Activated CD8-positive, alpha-beta memory T cell treated with anti-CD3 and anti-CD28 coated beads, Interleukin-2, amount 50 U/mL, for 4 hours (primary cell): Measurements from ENCODE around the gene EMP2.
"Not testable (repeated sequence)": the region's sequence is repeated elsewhere in the genome, so short reads cannot be mapped to it uniquely, and the experiment has no call there.

ENCODE experiments used
- DNase-seq: peaks from one replicate; pipeline ENCODE4 v3.0.0-alpha.2; 2020

EMP2 gene

GRCh38 chr16:10519297-10519696 is 61.1 kb downstream of the EMP2 start:
- DNase-seq = no peak

DNA sequence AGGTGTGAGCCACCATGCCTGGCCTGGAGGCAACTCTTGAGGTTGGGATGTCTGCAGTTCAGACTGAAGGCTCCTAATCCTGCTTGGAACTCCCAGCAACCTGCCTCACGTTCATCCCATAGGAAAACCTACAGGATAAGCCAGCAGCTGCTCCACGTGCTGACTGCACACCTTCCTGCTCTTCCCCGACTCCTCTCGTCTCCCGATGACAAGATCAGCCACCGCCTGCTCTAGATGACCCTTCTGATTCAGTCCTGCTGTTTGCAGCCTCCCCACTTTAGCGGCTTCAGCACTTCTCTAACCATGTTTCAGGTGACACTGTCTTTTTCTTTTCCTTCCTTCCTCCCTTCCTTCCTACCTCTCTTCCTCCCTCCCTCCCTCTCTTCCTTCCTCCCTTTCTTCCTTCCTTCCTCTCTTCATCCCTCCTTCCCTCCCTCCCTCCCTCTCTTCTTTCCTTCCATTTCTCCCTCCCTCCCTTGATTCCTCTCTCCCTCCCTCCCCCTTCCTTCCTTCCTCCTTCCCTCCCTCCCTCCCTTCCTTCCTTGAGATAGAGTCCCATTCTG is 61.8 kb downstream of the EMP2 start:
- no peak for DNase-seq

- DNase-seq = no peak
These were observed 62.5 kb downstream of the EMP2 start for GRCh38 chr16:10517868-10518267.

GRCh38 chr16:10514369-10515055 is 65.9 kb downstream of the EMP2 start:
- DNase-seq = peak; percentile 33

DNA sequence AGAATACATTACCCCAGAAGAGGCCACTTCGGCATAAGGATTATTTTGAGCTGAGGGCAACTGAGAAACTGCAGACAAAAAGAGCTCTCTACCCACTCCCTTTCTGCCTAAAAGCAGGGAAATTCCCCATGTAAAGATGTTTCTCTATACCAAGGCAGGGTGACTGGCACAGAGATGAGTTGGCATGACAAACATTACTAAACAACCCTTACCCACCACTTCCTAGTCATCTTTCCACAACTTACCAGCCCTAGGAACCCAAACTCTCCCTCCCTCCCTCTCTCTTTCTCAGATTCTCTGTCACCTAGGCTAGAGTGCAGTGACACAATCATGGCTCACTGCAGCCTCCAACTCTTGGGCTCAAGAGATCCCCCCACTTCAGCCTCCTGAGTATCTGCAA is 68.6 kb downstream of the EMP2 start:
- no peak for DNase-seq

GRCh38 chr16:10510279-10510678 is 70.1 kb downstream of the EMP2 start:
- no peak for DNase-seq

DNA sequence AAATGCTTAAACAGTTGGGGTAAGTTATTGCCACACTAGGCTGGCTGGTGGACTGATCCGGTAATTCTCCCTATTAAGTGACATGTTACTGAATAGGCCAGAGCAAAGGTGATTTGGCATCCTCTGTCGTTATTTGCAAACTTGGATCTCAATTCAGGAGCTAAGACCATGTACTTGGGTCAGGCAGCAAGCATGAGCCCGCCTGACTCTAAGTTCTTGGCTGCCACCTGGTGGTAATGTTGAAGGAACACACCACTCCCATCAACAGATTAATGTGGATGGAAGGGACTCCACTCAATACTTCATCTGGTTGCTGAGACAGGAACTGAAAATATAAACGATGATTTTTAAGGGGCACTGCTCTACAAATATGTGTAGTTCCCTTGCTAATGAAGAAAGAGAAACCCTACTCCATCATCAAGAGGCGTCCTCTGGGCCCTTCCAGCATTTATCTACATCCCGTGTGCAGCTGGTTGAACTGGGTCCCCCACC is 70.8 kb downstream of the EMP2 start:
- DNase-seq = peak; percentile 55

DNA sequence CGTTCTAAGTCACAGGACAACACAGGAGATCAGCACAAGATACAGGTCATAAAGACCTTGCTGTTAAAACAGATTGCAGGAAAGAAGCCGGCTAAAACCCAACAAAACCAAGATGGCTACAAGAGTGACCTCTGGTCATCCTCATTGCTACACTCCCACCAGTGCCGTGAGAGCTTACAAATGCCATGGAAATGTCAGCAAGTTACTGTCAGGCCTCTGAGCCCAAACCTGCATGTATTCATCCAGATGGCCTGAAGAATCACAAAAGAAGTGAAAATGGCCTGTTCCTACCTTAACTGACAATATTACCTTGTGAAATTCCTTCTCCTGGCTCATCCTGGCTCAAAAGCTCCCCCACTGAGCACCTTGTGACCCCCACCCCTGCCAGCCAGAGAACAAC is 75.1 kb downstream of the EMP2 start:
- DNase-seq = not testable (repeated sequence)

DNA sequence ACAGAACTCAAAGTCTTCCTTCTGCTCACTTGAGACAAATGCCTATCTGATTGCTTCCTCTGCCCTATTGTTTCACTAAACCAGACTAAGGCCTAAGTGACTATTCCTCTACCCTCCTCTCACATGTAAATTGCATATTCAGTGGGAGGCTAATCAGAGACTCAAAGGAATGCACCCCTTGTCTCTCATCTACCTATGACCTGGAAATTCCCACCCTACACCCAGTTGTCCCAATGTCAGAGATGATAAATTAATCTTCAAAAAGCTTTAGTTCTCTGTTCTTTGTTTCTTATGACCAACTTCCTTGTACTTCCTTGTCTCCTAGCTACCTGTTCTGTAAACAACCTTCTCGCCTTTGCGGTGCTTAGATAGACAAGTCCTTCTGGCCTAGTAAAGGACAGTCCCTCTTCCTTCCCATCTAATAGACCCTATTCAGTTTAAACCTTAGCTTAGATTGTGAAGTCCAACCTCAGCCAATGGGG is 76.0 kb downstream of the EMP2 start:
- DNase-seq = no peak

DNA sequence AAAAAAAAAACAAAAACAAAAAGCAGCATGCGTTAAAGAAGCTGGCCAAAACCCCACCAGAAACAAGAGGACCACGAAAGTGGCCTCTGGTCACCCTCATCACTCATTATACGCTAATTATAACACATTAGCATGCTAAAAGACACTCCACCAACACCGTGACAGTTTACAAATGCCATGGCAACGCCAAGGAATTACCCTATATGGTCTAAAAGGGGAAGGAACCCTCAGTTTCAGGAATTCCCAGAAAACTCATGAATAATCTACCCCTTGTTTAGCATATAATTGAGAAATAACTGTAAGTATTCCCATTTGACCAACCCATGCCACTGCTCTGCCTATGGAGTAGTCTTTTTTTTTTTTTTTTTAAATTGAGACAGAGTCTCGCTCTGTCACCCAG is 77.6 kb downstream of the EMP2 start:
- no peak for DNase-seq

DNA sequence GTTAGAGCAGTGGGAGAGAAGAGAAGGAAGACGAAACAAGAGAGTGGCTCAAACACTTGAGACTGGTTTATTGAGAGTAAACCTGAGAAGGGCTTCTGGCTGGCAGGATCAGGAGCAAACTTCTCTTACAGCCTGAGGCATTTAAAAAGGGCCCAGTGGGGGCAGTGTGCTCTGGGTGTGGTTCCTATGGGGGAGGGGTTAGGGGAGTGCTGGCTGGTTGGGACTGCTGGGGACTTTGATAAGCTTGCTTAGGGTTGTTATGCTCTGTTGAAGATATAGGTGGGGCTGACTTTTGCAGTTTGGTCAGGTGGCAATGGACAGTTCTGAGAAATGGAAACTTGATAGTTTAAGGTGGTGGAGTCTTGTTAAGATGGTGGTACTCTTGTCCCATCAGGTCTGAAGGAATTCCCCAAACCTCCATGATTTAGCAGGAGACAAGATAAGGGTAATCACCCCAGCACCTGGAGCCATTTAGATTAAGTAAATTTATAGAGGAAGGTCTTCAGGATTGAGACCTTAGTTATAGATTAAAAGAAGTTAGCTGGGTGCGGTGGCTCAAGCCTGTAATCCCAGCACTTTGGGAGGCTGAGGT is 79.3 kb downstream of the EMP2 start:
- DNase-seq = no peak

- no peak for DNase-seq
These were observed 79.8 kb downstream of the EMP2 start for GRCh38 chr16:10500582-10500981.

DNA sequence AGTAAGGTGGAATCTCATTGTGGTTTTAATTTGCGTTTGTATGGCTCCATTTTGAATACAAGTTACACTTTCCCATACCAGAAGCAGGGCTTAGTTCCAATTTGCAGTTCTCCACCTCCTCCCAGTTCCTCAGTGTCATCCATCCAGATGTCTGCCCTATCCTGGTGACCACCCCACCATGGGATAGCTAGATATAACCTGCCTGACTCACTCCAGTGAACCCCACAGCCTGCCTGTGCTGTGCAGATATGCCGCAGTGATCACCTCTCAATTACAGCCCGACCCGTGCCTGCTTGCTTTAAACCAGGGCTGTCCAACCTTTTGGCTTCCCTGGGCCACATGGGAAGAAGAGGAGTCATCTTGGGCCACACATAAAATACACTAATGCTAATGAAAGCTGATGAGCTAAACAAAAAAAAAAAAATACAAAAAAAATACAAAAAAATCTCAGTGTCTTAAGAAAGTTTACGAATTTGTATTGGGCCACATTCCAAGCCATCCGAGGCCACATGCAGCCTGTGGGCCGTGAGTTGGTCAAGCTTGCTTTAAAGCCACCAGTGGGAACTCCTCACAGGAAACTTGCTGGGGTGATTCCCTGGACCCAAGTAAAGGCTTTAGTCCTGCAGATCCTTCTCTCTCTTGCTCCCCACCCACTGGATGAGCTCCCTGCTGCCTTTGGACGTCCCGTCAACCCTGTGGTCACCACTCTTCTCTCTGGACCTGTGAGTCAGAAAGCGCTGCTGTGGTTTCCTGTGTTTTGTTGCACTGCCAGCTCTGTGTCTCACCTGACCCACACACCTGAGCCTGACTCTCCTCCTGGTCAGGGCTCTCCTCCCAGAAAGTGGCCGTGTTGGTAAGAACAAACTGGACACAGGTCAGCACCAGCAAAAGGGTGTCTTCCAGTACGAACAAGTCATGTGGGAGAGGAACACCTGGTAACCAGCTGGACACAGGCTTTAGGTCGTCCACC is 83.0 kb downstream of the EMP2 start:
- DNase-seq = no peak

DNA sequence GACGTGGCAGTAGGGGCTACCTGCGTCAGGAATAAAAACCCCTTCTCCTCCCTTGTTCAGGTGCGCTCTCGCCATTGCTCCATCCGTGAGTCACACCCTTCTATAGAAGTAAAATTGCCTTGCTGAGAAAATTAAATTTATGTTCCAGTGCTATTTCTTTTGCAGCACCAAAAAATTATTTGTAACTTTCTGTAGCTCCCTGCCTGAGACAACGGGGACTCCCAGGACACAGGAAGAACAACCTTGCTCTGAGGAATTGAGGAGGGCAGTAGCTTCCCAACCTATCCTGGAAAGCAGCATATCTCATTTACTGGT is 85.4 kb downstream of the EMP2 start:
- no peak for DNase-seq

- DNase-seq = no peak
These were observed 85.9 kb downstream of the EMP2 start for GRCh38 chr16:10494343-10495030.

DNA sequence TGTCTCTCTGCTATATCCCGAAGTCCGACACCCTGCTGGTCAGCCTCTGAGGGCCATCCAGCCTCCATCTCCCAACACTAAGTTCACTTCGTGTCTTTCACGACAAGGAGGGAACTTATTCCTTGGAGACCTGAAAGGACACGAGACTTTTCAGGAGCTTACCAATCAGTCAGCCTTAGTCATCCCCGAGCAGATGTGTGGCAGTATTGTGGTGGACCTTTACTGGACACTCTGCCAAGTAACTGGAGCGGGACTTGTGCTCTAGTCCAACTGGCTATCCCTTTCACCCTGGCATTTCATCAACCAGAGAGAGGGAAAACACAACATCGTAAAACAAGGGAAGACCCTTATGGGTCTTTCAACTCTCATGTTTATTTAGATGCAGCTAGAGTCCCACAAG is 87.1 kb downstream of the EMP2 start:
- no peak for DNase-seq

GRCh38 chr16:10490141-10490540 is 90.3 kb downstream of the EMP2 start:
- no peak for DNase-seq

DNA sequence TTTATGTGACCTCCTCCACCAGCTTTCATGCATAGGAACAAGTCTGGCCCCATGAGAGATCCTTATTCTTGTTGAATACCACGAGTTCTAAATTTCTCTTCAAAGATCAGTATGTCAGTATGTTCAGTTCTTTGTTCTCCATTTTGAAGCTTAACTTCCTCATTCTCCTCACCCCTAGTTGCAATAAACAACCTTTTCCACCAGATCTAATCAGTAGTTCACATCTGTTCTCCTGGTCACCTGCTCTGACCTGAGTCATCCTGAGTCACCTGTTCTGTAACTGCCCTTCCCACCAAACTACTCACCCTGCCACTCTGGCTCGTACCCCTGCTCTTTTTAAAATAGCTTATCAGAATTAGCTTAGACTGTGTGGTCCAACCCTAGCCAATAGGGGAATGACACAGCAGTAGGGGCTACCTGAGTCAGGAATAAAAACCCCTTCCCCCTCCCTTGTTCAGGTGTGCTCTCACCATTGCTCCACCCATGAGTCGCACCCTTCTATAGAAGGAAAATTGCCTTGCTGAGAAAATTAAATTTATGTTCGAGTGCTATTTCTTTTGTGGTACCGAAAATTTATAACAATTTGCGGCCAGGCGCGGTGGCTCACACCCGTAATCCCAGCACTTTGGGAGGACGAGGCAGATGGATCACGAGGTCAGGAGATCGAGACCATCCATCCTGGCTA is 94.6 kb downstream of the EMP2 start:
- no peak for DNase-seq

DNA sequence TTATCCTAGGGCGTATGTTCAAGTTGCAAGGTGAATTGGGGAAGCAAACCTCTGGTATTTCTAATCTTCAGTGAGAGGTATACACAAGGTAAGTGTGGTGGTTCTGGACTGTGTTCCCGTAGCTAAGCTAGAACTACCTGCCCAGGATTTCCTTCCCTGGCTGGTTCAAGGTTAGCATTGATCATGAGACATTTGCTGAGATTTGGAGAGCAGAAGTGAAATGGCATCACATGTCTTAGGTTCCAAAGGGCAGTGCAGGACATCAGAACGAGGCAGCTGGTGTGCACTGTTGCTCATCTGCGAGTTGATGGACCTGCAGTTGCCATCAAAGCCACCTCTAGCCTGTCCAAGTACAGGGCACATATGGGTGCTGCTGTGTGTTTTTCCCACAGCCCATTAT is 95.2 kb downstream of the EMP2 start:
- DNase-seq = no peak

GRCh38 chr16:10480151-10480550 is 100.2 kb downstream of the EMP2 start:
- DNase-seq = no peak
